ENCODE data around the gene NISCH.

Gene NISCH

GRCh38 chr3:52537165-52537620 is 81.8 kb downstream of the NISCH start:
- DNase-seq (ENCODE audit: low read depth in 2 of 2) = no peak

GRCh38 chr3:52537726-52538421 is 82.5 kb downstream of the NISCH start:
- no peak for DNase-seq (ENCODE audit: low read depth in 2 of 2)

GRCh38 chr3:52539010-52539653 is 83.7 kb downstream of the NISCH start:
- DNase-seq (ENCODE audit: low read depth in 2 of 2) = no peak

GRCh38 chr3:52541050-52541449 is 85.6 kb downstream of the NISCH start:
- no peak for DNase-seq (ENCODE audit: low read depth in 2 of 2)

All from stimulated activated CD8-positive, alpha-beta memory T cell treated with anti-CD3 and anti-CD28 coated beads, Interleukin-15, amount 100 ng/mL, for 4 hours (primary cell).